ENCODE measurements around the gene WFS1.

Gene WFS1

DNA sequence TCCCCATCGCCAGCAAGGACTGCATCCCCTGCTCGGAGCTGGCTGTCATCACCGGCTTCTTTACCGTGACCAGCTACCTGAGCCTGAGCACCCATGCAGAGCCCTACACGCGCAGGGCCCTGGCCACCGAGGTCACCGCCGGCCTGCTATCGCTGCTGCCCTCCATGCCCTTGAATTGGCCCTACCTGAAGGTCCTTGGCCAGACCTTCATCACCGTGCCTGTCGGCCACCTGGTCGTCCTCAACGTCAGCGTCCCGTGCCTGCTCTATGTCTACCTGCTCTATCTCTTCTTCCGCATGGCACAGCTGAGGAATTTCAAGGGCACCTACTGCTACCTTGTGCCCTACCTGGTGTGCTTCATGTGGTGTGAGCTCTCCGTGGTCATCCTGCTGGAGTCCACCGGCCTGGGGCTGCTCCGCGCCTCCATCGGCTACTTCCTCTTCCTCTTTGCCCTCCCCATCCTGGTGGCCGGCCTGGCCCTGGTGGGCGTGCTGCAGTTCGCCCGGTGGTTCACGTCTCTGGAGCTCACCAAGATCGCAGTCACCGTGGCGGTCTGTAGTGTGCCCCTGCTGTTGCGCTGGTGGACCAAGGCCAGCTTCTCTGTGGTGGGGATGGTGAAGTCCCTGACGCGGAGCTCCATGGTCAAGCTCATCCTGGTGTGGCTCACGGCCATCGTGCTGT, 31.5 kb downstream of the WFS1 start:
- no peak for DNase-seq

GRCh38 chr4:6301732-6302442, 32.2 kb downstream of the WFS1 start:
- no peak for DNase-seq

- DNase-seq: no peak
Measured at GRCh38 chr4:6302869-6303268, 33.2 kb downstream of the WFS1 start.

- no peak for DNase-seq
Measured at GRCh38 chr4:6303943-6304342, 34.3 kb downstream of the WFS1 start.

GRCh38 chr4:6306299-6306698, 36.6 kb downstream of the WFS1 start:
- DNase-seq: no peak

DNA sequence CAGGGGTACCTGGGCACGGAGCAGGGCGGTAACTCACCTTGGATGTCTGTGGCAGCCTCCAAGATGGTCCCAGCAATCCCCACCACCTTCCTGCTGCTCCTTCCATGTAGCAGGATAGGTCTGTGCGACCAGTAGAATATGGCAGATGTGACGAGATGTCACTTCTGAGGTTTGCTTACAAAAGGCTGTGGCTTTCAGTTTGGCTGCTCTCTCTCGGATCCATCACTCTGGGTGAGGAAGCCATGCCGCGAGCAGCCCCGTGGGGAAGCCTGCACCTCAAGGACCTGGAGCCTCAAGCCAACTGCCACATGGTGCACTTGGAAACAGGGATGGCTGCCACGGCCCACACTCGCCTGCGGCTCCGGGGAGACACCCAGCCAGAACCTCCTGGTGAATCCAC, 37.6 kb downstream of the WFS1 start:
- DNase-seq: no peak

- DNase-seq: no peak
Measured at GRCh38 chr4:6307891-6308290, 38.2 kb downstream of the WFS1 start.

GRCh38 chr4:6308899-6309643, 39.4 kb downstream of the WFS1 start:
- peak; percentile 27 to 77 for DNase-seq

DNA sequence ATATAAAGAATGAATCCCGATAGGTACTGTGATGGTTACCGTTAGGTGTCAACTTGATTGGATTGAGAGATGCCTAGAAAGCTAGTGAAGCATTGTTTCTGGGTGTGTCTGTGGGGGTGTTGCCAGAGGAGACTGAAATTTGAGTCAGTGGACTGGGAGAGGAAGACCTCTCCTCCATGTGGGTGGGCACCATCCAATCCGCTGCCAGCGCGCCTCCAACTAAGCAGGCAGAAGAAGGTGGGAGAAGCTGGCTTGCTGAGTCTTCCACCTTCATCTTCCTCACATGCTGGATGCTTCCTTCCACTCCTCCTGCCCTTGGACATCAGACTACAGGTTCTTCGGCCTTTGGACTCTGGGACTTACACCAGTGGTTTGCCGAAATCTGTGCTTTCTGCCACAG, 40.1 kb downstream of the WFS1 start:
- no peak for DNase-seq

GRCh38 chr4:6313216-6313615, 43.6 kb downstream of the WFS1 start:
- no peak for DNase-seq

DNA sequence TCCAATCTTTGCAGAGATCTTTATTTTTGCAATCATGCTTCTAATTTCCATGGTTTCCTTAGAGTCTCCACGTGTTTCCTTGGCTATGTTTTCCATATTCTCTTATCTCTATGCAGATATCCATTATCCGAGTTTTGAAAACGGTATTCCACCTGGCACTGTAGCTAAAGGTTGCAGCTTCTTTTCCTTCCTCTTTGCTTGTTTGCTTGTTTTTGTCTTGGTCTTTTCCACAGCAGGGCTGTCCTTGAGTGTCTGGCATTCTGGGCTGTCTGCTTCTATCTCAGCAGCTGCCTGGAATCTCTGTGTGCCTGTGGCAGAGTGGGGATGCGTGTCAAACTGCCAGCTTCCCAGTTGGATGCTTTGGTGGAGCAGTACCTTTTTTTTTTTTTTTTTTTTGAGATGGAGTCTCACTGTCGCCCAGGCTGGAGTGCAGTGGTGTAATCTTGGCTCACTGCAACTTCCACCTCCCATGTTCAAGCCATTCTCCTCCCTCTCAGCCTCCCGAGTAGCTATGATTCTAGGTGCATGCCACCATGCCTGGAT, 46.9 kb downstream of the WFS1 start:
- no peak for DNase-seq

DNA sequence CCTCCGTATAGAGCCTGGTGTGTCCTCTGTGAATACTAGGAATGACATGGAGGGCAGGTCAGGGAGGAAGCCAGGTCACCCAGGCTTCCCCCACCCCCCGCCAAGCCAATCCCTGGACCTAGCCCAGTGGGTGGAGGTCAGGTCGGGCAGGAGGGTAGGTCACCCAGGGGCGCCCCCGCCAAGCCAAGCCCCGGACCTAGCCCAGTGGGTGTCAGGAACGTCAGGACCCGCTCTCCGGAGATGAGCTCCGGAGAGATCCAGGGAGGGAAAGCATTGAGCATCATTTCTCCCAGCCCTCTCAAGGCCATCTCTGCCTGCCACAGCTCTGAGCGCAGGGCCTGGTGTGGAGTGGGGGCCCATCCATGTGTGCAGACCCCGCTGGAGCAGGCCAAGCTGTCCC, 48.6 kb downstream of the WFS1 start:
- DNase-seq: no peak

GRCh38 chr4:6319530-6320150, 50.0 kb downstream of the WFS1 start:
- DNase-seq: no peak

GRCh38 chr4:6320663-6321062, 51.0 kb downstream of the WFS1 start:
- DNase-seq: no peak

GRCh38 chr4:6321361-6321760, 51.7 kb downstream of the WFS1 start:
- no peak for DNase-seq

- DNase-seq: no peak
Measured at GRCh38 chr4:6322067-6322760, 52.6 kb downstream of the WFS1 start.

DNA sequence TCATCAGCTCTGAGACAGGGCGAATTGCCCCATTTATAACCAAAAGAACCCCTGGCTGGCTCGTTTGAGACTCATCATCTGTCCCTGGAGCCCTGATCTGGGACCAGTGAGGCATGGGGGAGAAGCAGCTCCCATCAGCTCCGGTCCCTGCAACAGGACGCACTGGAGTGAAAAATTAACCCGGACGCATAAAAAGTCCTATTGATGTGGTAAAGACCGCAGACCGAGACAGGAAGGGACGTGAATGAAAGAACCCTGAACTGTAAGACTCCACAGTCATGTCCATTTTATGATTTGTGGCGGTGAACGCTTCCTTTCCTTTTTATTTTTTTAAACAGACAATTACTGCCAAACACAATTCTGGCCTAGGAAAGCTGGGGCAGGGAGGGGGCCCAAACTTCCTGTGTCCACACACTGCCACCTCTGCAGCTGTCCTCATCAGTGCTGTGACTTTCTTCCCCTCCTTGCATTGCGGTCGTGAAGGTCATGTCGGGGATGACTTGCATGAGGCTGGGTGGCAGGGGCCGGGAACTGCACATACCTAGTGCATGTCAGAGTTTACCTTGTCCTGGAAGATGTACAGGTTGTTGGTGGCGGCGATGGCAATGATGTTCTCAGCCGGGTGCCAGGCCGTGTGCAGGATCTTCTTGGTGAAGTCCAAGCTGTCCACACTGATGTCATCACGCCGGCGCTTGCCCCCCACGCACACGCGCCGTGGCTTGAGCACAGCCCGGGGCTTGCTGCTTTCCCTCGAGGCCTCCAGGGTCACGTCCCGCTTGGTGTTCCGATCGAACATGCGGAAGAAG, 53.3 kb downstream of the WFS1 start:
- DNase-seq: no peak

DNA sequence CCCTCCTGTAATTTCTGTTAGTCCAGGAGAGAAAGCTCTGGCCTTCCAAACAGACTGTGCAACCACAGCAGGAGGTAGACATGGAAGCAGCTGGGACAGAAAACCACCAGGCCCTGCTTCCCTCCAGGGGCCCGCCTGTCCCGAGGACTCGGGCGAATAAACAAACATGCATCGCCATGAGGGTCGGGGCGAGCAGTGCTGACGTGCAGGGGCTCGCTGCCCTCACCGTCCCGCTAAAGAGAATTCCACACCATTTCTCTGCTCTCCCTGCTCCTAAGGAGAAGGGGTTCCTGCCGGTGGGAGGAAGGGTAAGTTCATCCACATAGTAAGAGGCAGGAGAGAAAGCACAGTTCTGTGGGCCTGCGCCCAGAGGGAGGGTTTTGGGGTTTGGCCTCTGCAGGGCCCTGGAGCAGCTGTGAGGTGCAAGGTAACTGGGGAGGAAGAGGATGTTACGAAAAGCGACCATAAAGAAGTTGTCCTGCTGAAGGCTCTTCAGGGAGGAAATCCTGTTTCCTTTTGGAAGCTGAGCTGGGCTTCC, 54.9 kb downstream of the WFS1 start:
- DNase-seq: no peak

GRCh38 chr4:6324999-6325787, 55.5 kb downstream of the WFS1 start:
- DNase-seq: peak in 1 of 2 experiments; percentile 35

GRCh38 chr4:6325788-6326290, 56.2 kb downstream of the WFS1 start:
- no peak for DNase-seq
